ENCODE measurements around the gene TCP11L1. TPM values are rescaled to one million over a fixed set of nuclear protein-coding genes. Genes with fewer than 3 reads are reported as not detected.
"Not testable (repeated sequence)": the region's sequence is repeated elsewhere in the genome, so short reads cannot be mapped to it uniquely, and the experiment has no call there.

TCP11L1 gene
- total and polyA plus RNA-seq, 8 donors: 2.5 to 46.1 (median 24.5) TPM

GRCh38 chr11:33028537-33028914 is 10.8 kb upstream of the TCP11L1 start:
- WGBS, 5 donors: 65 to 81% (median 69%) methylated on average over 2 of the region's 2 CpGs
- H3K27me3 ChIP-seq: no peaks in the 10 kb centered on the region
- no peak for TF ChIP-seq EP300 (IDR thresholded peaks at IDR 0.05)
- no peak for TF ChIP-seq CTCF (IDR thresholded peaks at IDR 0.05)
- TF ChIP-seq POLR2AphosphoS5 (IDR thresholded peaks at IDR 0.05): no peak
- TF ChIP-seq POLR2A (IDR thresholded peaks at IDR 0.05): no peak
- H3K36me3 ChIP-seq: peaks cover 0 to 9% (median 0%) of the 10 kb centered on the region in 4 donors
- no peak overlapping the region for H3K27ac ChIP-seq
- DNase-seq: no peak
- H3K4me3 ChIP-seq: no peak overlapping the region
- intact Hi-C loops (cut with DNase I; ENCODE audit: low total_unique reads): no loop called here
- H3K9me3 ChIP-seq: no peaks in the 10 kb centered on the region
- H3K4me1 ChIP-seq: no peaks in the 10 kb centered on the region

- H3K4me3 ChIP-seq; intact Hi-C loops (cut with DNase I; ENCODE audit: low total_unique reads); H3K9me3 ChIP-seq; H3K36me3 ChIP-seq; H3K27ac ChIP-seq; DNase-seq; H3K4me1 ChIP-seq; H3K27me3 ChIP-seq: not testable (repeated sequence)
- WGBS, 5 donors: 87 to 93% (median 90%) methylated on average over 6 of the region's 6 CpGs
These were observed 10.2 kb upstream of the TCP11L1 start for GRCh38 chr11:33029218-33029617.

- 58 to 76% (median 62%) methylated on average over 4 of the region's 4 CpGs for WGBS, 5 donors
- no peaks in the 10 kb centered on the region for H3K9me3 ChIP-seq
- intact Hi-C loops (cut with DNase I; ENCODE audit: low total_unique reads): no loop called here
- no peaks in the 10 kb centered on the region for H3K27me3 ChIP-seq
- no peak overlapping the region for H3K4me3 ChIP-seq
- TF ChIP-seq POLR2AphosphoS5 (IDR thresholded peaks at IDR 0.05) (no peak), EP300 (IDR thresholded peaks at IDR 0.05) (no peak), POLR2A (IDR thresholded peaks at IDR 0.05) (no peak), CTCF (IDR thresholded peaks at IDR 0.05) (no peak)
- H3K4me1 ChIP-seq: peaks cover 0 to under 1% (median under 1%) of the 10 kb centered on the region in 4 donors
- DNase-seq: no peak
- no peaks in the 10 kb centered on the region for H3K36me3 ChIP-seq
- H3K27ac ChIP-seq: no peak overlapping the region
These were observed 5.9 kb upstream of the TCP11L1 start for GRCh38 chr11:33033493-33033892.

- no peaks in the 10 kb centered on the region for H3K27me3 ChIP-seq
- no peaks in the 10 kb centered on the region for H3K9me3 ChIP-seq
- H3K36me3 ChIP-seq: no peaks in the 10 kb centered on the region
- WGBS, 5 donors: 48 to 92% (median 58%) methylated on average over 1 of the region's 1 CpG
- intact Hi-C loops (cut with DNase I; ENCODE audit: low total_unique reads): no loop called here
- no peak overlapping the region for H3K4me3 ChIP-seq
- no peak for DNase-seq
- TF ChIP-seq POLR2AphosphoS5 (IDR thresholded peaks at IDR 0.05) (no peak), POLR2A (IDR thresholded peaks at IDR 0.05) (no peak), CTCF (IDR thresholded peaks at IDR 0.05) (no peak), EP300 (IDR thresholded peaks at IDR 0.05) (no peak)
- peaks cover 0 to 6% (median 4%) of the 10 kb centered on the region in 4 donors for H3K4me1 ChIP-seq
- no peak overlapping the region for H3K27ac ChIP-seq
These were observed 4.4 kb upstream of the TCP11L1 start for GRCh38 chr11:33035011-33035410.

- peak in 1 of 2 donors; percentile 66 for DNase-seq
- H3K4me3 ChIP-seq: peak overlapping the region; percentile 70 to 95 (median 89)
- peaks cover 4 to 26% (median 18%) of the 10 kb centered on the region in 4 donors for H3K4me1 ChIP-seq
- H3K27ac ChIP-seq: peak overlapping the region; percentile 96 to 99 (median 98)
- H3K9me3 ChIP-seq: no peaks in the 10 kb centered on the region
- intact Hi-C loops (cut with DNase I; ENCODE audit: low total_unique reads): no loop called here
- WGBS, 5 donors: 6 to 8% (median 6%) methylated on average over 21 to 30 of the region's 30 CpGs
- H3K27me3 ChIP-seq: no peaks in the 10 kb centered on the region
- no peak for TF ChIP-seq EP300 (IDR thresholded peaks at IDR 0.05)
- no peak for TF ChIP-seq CTCF (IDR thresholded peaks at IDR 0.05)
- no peak for TF ChIP-seq POLR2AphosphoS5 (IDR thresholded peaks at IDR 0.05)
- TF ChIP-seq POLR2A (IDR thresholded peaks at IDR 0.05): no peak
- peaks cover under 1 to 16% (median 15%) of the 10 kb centered on the region in 4 donors for H3K36me3 ChIP-seq
These were observed 875 bp downstream of the TCP11L1 start for GRCh38 chr11:33040033-33040861.
